Upper lobe of left lung (tissue), 6 donors: Measurements from ENCODE around the gene SBF2. TPM values are rescaled to one million over a fixed set of nuclear protein-coding genes. Genes with fewer than 3 reads are reported as not detected.
"Not testable (repeated sequence)": the region's sequence is repeated elsewhere in the genome, so short reads cannot be mapped to it uniquely, and the experiment has no call there.

Experiments
- ATAC-seq, 2 donors: fragments of 200-7000 bp; cut with Tn5 transposase; one replicate each; pipeline ENCODE4 v1.9.1; 2022; ENCODE audit warnings: mild to moderate bottlenecking in 2 of 2, moderate library complexity in 2 of 2; ENCODE audit not compliant: low FRiP score in 2 of 2
- DNase-seq, 2 donors: peaks; one replicate each; pipeline ENCODE4 v3.0.0-alpha.2; 2019 to 2020
- H3K27ac ChIP-seq, 4 donors: fragments of 200-600 bp; sonication (generic); one replicate each; pipeline ENCODE4 v1.5.1; 2016 to 2019
- H3K27me3 ChIP-seq, 4 donors: fragments of 200-600 bp; sonication (generic); one replicate each; pipeline ENCODE4 v1.5.1; 2017 to 2019
- H3K36me3 ChIP-seq, 4 donors: fragments of 200-600 bp; sonication (generic); one replicate each; pipeline ENCODE4 v1.5.1; 2016 to 2019
- H3K4me1 ChIP-seq, 4 donors: fragments of 200-600 bp; sonication (generic); one replicate each; pipeline ENCODE4 v1.5.1; 2018 to 2019
- H3K4me3 ChIP-seq, 4 donors: fragments of 200-600 bp; sonication (generic); one replicate each; pipeline ENCODE4 v1.5.1; 2017 to 2019; ENCODE audit warnings: mild to moderate bottlenecking in 2 of 4, moderate library complexity in 1 of 4
- H3K9me3 ChIP-seq, 4 donors: fragments of 200-600 bp; sonication (generic); one replicate each; pipeline ENCODE4 v1.5.1; 2018 to 2019
- EP300 ChIP-seq, 4 donors: sonication (generic); formaldehyde crosslinking; IDR thresholded peaks; one replicate each; pipeline ENCODE4 v1.5.1; 2017; ENCODE audit warnings: antibody characterized with exemption in 4 of 4, control low read depth in 2 of 4
- POLR2A ChIP-seq, 4 donors: fragments of 450-650 bp; IDR thresholded peaks; one replicate each; pipeline ENCODE4 v1.5.1; 2016 to 2017; ENCODE audit warnings: antibody characterized with exemption in 4 of 4, mild to moderate bottlenecking in 2 of 4
- POLR2AphosphoS5 ChIP-seq, 2 donors: sonication (generic); formaldehyde crosslinking; IDR thresholded peaks; one replicate each; pipeline ENCODE4 v1.5.1; 2017; ENCODE audit warnings: antibody characterized with exemption in 2 of 2
- whole genome bisulfite sequencing, 2 donors: methylation state at CpG; one replicate each; pipeline ENCODE4 v1.1.5; 2017 to 2018; 5-methylcytosine and 5-hydroxymethylcytosine counted together
- total RNA-seq, 6 donors: library from RNA; depleted of rRNA in 4 of 6; stranded (reverse); fragments of >200 nt in 4 of 6; gene quantifications; one replicate each; pipeline versions ENCODE4 v1.1.0 to v1.2.1, GENCODE V29; 2016 to 2021
- TF ChIP-seq, protein P1 (sequence below), 6 experiments: fragments of 450-650 bp in 4 of 6; fragments of 200-600 bp in 2 of 6; sonication (generic) in 2 of 6; IDR thresholded peaks; one replicate each; pipeline ENCODE4 v1.5.1; 2016 to 2019; ENCODE audit warnings: antibody characterized with exemption in 6 of 6
- donor health status: DM: no; HTN: no; CAD: no; lungs with moderate emphysema.
- donor health status: DM: no; HTN: yes; CAD: no; lungs with severe emphysema.

Gene SBF2
- total RNA-seq, 6 donors from 2014 or later: 22.2 to 54.5 (median 41.2) TPM

DNA sequence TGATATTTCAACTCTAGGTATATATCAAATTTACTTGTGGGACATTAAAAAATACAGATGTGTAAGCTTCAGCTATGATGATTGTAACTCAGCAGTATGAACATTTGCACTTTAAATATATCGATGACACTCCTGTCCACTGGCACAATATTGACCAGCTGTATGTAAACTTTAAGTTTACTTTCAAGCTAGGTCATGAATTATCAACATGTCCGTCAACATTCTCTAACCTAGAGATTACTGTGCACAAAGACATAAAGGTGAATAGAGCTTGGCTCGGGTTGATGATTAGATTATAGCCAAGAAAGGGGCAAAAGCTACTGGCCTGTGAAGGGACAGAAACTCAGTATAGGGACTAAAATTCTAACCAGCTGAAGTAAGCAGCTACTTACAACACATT is 343.6 kb downstream of the SBF2 start:
- 87 to 96% methylated on average over 3 of the region's 3 CpGs for WGBS, 2 donors
- no peaks in the 10 kb centered on the region for H3K9me3 ChIP-seq
- ATAC-seq (no peak), DNase-seq (no peak)
- no peak for TF ChIP-seq EP300 (IDR thresholded peaks at IDR 0.05)
- TF ChIP-seq POLR2A (IDR thresholded peaks at IDR 0.05): no peak
- TF ChIP-seq, protein P1, sequence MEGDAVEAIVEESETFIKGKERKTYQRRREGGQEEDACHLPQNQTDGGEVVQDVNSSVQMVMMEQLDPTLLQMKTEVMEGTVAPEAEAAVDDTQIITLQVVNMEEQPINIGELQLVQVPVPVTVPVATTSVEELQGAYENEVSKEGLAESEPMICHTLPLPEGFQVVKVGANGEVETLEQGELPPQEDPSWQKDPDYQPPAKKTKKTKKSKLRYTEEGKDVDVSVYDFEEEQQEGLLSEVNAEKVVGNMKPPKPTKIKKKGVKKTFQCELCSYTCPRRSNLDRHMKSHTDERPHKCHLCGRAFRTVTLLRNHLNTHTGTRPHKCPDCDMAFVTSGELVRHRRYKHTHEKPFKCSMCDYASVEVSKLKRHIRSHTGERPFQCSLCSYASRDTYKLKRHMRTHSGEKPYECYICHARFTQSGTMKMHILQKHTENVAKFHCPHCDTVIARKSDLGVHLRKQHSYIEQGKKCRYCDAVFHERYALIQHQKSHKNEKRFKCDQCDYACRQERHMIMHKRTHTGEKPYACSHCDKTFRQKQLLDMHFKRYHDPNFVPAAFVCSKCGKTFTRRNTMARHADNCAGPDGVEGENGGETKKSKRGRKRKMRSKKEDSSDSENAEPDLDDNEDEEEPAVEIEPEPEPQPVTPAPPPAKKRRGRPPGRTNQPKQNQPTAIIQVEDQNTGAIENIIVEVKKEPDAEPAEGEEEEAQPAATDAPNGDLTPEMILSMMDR (IDR thresholded peaks at IDR 0.05): no peak
- no peak for TF ChIP-seq POLR2AphosphoS5 (IDR thresholded peaks at IDR 0.05)
- H3K4me3 ChIP-seq: no peak overlapping the region
- no peaks in the 10 kb centered on the region for H3K36me3 ChIP-seq
- no peaks in the 10 kb centered on the region for H3K27me3 ChIP-seq
- H3K4me1 ChIP-seq: no peaks in the 10 kb centered on the region
- H3K27ac ChIP-seq: no peak overlapping the region

DNA sequence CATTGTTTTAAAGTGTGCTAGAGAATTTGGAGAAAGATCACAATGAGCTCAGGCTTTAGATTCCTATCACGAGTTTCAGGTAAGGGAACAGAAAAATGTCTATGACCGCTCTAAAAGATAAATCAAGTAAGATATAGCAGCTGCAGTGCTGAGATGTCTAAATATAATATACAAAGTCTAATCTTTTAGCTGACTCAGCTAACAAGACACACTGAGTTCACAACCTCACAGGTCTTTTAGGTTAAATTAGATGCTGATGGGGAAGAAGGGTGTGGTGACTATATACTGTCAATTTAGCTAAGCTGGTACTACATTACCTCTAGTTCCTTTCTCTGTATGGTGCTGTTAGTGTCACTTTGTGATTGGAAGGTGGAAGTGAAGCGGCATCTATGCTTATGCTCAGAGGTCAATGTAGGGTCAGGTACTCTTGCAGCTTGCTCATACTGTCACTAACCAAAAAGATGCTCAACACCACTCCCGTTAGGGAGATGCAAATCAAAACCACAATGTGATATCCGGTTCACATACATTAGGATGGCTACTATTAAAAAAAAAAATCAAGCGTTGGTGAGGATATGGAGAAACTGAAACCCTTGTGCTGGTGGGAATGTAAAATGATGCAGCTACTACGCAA is 346.7 kb downstream of the SBF2 start:
- no peak for ATAC-seq
- WGBS, 2 donors: 90 to 95% methylated on average over 7 of the region's 7 CpGs

DNA sequence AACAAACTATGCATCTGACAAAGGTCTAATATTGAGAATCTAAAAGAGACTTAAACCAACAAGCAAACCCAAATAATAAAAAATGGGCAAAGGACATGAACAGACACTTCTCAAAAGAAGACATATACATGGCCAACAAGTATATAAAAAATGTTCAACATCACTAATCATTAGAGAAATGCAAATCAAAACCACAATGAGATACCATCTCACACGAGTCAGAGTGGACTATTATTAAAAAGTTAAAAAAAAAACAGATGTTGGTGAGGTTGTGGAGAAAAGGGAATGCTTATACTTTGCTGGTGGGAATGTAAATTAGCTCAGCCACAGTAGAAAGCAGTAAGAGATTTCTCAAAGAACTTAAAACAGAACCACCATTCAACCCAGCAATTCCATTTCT is 348.3 kb downstream of the SBF2 start:
- not testable (repeated sequence) for H3K4me1 ChIP-seq, H3K9me3 ChIP-seq, ATAC-seq, H3K27me3 ChIP-seq, H3K4me3 ChIP-seq, H3K36me3 ChIP-seq, H3K27ac ChIP-seq, DNase-seq
- 78 to 79% methylated on average over 1 of the region's 1 CpG for WGBS, 2 donors

More for the DNA sequence above, 346.7 kb downstream of the SBF2 start:
- no peaks in the 10 kb centered on the region for H3K4me1 ChIP-seq
- H3K36me3 ChIP-seq: no peaks in the 10 kb centered on the region
- TF ChIP-seq POLR2AphosphoS5 (IDR thresholded peaks at IDR 0.05) (no peak), EP300 (IDR thresholded peaks at IDR 0.05) (no peak), POLR2A (IDR thresholded peaks at IDR 0.05) (no peak)
- TF ChIP-seq, protein P1 (IDR thresholded peaks at IDR 0.05): no peak
- no peak for DNase-seq
- H3K4me3 ChIP-seq: no peak overlapping the region
- no peaks in the 10 kb centered on the region for H3K27me3 ChIP-seq
- no peak overlapping the region for H3K27ac ChIP-seq
- no peaks in the 10 kb centered on the region for H3K9me3 ChIP-seq

DNA sequence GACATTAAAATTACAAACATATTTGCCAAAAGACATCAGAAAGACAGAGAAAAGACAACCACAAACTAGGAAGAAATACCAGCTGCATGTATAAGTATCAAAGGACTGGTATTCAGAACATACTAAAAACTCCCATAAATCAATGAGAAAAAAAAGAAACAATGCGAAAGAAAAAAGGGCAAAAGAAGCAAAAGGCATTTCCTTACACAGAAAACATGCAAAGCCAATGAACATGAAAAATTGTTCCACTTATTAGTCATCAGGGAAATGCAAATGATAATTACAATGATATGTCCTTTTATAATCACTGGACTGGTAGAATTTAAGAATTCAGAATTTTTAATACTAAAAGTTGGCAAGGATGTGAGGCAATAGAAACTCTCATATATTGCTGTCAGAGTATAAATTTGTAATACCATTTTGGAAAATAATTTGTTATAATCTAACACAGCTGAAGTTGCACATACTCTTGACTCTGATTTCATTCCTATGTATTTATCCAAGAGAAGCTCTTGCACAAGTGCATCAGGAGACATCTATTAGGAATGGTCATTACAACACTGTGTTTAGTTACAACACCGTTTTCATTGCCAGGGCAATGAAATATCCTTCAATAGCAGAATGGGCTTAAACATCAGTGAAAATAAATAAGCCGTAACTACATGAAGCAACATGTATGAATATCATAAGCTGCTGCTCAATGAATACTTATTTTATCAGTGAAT is 350.5 kb downstream of the SBF2 start:
- Histone ChIP-seq H3K36me3 (no peaks in the 10 kb centered on the region), H3K4me1 (no peaks in the 10 kb centered on the region), H3K27ac (no peak overlapping the region), H3K4me3 (no peak overlapping the region), H3K9me3 (no peaks in the 10 kb centered on the region), H3K27me3 (no peaks in the 10 kb centered on the region)
- peak in 1 of 2 donors; percentile 92 for ATAC-seq
- 71 to 76% methylated on average over 3 of the region's 3 CpGs for WGBS, 2 donors
- TF ChIP-seq EP300 (IDR thresholded peaks at IDR 0.05) (no peak), POLR2AphosphoS5 (IDR thresholded peaks at IDR 0.05) (peak in 1 of 2 donors; percentile 68), POLR2A (IDR thresholded peaks at IDR 0.05) (no peak)
- TF ChIP-seq, protein P1 (IDR thresholded peaks at IDR 0.05): no peak
- DNase-seq: no peak

DNA sequence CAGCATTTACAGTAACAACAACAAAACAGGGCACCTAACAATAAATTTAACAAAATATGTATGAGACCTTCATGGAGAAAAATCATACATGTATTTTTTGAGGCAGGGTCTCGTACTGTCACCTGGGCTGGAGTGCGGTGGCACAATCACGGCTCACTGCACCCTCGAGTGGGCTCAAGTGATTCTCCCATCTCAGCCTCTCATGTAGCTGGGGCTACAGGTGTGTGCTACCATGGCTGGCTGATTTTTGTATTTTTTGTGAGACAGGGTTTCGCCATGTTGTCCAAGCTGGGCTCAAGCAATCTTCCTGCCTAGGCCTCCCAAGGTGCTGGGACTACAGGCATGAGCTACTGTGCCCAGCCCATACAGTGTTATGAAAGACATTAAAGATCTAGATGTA is 352.0 kb downstream of the SBF2 start:
- Histone ChIP-seq H3K9me3 (no peaks in the 10 kb centered on the region), H3K27me3 (no peaks in the 10 kb centered on the region), H3K27ac (no peak overlapping the region), H3K4me3 (no peak overlapping the region), H3K4me1 (no peaks in the 10 kb centered on the region), H3K36me3 (no peaks in the 10 kb centered on the region)
- DNase-seq: no peak
- ATAC-seq: no peak
- WGBS, 2 donors: 92 to 97% methylated on average over 5 of the region's 5 CpGs
- no peak for TF ChIP-seq POLR2AphosphoS5 (IDR thresholded peaks at IDR 0.05)
- TF ChIP-seq POLR2A (IDR thresholded peaks at IDR 0.05): no peak
- TF ChIP-seq, protein P1 (IDR thresholded peaks at IDR 0.05): no peak

DNA sequence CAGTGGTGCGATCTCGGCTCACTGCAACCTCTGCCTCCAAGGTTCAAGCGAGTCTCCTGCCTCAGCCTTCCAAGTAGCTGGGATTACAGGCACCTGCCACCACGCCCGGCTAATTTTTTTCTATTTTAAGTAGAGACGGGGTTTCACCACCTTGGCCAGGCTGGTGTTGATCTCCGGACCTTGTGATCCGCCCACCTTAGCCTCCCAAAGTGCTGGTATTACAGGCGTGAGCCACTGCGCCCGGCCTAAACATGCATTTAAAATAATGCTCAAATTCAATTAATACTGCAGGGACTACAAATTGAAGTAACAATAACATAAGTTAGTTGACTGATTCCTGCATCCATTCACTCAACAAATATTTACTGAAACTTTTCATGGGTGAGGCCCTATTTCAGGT is 354.9 kb downstream of the SBF2 start:
- WGBS, 2 donors: 91 to 93% methylated on average over 11 of the region's 11 CpGs
- H3K36me3 ChIP-seq, DNase-seq, ATAC-seq, H3K27me3 ChIP-seq, H3K9me3 ChIP-seq, H3K27ac ChIP-seq, H3K4me1 ChIP-seq, H3K4me3 ChIP-seq: not testable (repeated sequence)
